Smooth muscle cell of the brain vasculature (primary cell): ENCODE measurements around the gene TUBGCP3.

Source experiments
- DNase-seq: peaks from one replicate; pipeline ENCODE4 v3.0.0-alpha.2; 2012; ENCODE audit warnings: low read depth, low spot score

The TUBGCP3 gene

GRCh38 chr13:112442483-112443090 lies 145.4 kb downstream of the TUBGCP3 start:
- no peak for DNase-seq

GRCh38 chr13:112441779-112442310 lies 146.1 kb downstream of the TUBGCP3 start:
- no peak for DNase-seq

- DNase-seq, result no peak
Observed at GRCh38 chr13:112441226-112441625, 146.7 kb downstream of the TUBGCP3 start.

- DNase-seq, result no peak
Observed at GRCh38 chr13:112438515-112438914, 149.4 kb downstream of the TUBGCP3 start.

GRCh38 chr13:112438094-112438493 lies 149.9 kb downstream of the TUBGCP3 start:
- no peak for DNase-seq

- DNase-seq, result no peak
Observed at GRCh38 chr13:112435973-112436372, 152.0 kb downstream of the TUBGCP3 start.
